ENCODE results near the gene CDCA3.
"Not testable (repeated sequence)": the region's sequence is repeated elsewhere in the genome, so short reads cannot be mapped to it uniquely, and the experiment has no call there.

DNA sequence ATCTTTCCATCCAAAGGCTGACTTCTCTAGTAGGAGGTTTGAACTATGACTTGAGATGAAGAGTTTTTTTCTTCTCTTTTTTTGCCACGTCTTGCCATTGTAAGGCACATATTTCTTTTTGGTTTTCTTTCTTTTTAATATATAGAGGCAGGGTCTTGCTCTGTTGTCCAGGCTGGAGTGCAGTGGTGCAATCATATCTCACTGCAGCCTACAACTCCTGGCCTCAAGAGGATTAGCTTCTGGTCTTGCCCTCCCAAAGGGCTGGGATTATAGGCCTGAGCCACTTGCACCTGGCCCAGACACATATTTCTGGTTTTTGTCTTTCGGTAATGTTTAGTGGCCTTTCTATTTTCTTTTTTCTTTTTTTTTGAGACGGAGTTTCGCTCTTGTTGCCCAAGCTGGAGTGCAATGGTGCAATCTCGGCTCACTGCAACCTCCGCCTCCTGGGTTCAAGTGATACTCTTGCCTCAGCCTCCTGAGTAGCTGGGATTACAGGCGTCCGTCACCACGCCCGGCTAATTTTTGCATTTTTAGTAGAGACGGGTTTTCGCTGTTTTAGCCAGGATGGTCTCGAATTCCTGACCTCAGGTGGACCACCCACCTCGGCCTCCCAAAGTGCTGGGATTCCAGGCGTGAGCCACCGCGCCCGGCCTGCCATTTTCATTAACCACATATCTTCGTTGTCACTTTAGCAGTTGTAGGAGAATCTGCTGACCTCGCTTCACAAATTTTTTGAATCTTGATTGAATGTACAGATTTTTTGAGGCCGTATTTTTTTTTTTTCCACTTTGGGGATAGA, 38.9 kb upstream of the CDCA3 start:
- TF ChIP-seq CTCF (IDR thresholded peaks at IDR 0.05; ENCODE audit: insufficient read depth, low read length); POLR2AphosphoS5 (IDR thresholded peaks at IDR 0.05; ENCODE audit: low read depth); GABPA (IDR thresholded peaks at IDR 0.05; ENCODE audit: low read depth); SPI1 (IDR thresholded peaks at IDR 0.05; ENCODE audit: borderline replicate concordance, low read depth): not testable (repeated sequence)
- TF ChIP-seq, protein P1, sequence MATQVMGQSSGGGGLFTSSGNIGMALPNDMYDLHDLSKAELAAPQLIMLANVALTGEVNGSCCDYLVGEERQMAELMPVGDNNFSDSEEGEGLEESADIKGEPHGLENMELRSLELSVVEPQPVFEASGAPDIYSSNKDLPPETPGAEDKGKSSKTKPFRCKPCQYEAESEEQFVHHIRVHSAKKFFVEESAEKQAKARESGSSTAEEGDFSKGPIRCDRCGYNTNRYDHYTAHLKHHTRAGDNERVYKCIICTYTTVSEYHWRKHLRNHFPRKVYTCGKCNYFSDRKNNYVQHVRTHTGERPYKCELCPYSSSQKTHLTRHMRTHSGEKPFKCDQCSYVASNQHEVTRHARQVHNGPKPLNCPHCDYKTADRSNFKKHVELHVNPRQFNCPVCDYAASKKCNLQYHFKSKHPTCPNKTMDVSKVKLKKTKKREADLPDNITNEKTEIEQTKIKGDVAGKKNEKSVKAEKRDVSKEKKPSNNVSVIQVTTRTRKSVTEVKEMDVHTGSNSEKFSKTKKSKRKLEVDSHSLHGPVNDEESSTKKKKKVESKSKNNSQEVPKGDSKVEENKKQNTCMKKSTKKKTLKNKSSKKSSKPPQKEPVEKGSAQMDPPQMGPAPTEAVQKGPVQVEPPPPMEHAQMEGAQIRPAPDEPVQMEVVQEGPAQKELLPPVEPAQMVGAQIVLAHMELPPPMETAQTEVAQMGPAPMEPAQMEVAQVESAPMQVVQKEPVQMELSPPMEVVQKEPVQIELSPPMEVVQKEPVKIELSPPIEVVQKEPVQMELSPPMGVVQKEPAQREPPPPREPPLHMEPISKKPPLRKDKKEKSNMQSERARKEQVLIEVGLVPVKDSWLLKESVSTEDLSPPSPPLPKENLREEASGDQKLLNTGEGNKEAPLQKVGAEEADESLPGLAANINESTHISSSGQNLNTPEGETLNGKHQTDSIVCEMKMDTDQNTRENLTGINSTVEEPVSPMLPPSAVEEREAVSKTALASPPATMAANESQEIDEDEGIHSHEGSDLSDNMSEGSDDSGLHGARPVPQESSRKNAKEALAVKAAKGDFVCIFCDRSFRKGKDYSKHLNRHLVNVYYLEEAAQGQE (IDR thresholded peaks at IDR 0.05; ENCODE audit: insufficient replicate concordance, low read depth): not testable (repeated sequence)

Measured in HL-60 (cell line).